ENCODE measurements around the gene KIAA2012.

Gene KIAA2012

GRCh38 chr2:202043475-202043874 lies 29.6 kb upstream of the KIAA2012 start:
- no peak for DNase-seq

- DNase-seq, result no peak
Observed at GRCh38 chr2:202044777-202045176, 28.3 kb upstream of the KIAA2012 start.

GRCh38 chr2:202046572-202046971 lies 26.5 kb upstream of the KIAA2012 start:
- DNase-seq, result no peak

- DNase-seq, result no peak
Observed at GRCh38 chr2:202049092-202049728, 23.8 kb upstream of the KIAA2012 start.

GRCh38 chr2:202049840-202050239 lies 23.2 kb upstream of the KIAA2012 start:
- DNase-seq, result no peak

GRCh38 chr2:202050652-202051051 lies 22.4 kb upstream of the KIAA2012 start:
- DNase-seq, result no peak

GRCh38 chr2:202051499-202052161 lies 21.4 kb upstream of the KIAA2012 start:
- DNase-seq, result no peak

GRCh38 chr2:202052235-202052634 lies 20.8 kb upstream of the KIAA2012 start:
- DNase-seq, result no peak

- no peak for DNase-seq
Observed at GRCh38 chr2:202054679-202055078, 18.4 kb upstream of the KIAA2012 start.

GRCh38 chr2:202056611-202057010 lies 16.4 kb upstream of the KIAA2012 start:
- no peak for DNase-seq

GRCh38 chr2:202060218-202060617 lies 12.8 kb upstream of the KIAA2012 start:
- no peak for DNase-seq

GRCh38 chr2:202061695-202062094 lies 11.4 kb upstream of the KIAA2012 start:
- no peak for DNase-seq

- peak; percentile 82 for DNase-seq
Observed at GRCh38 chr2:202064171-202064880, 8.7 kb upstream of the KIAA2012 start.

GRCh38 chr2:202064881-202065230 lies 8.2 kb upstream of the KIAA2012 start:
- no peak for DNase-seq

- no peak for DNase-seq
Observed at GRCh38 chr2:202065876-202066275, 7.2 kb upstream of the KIAA2012 start.

GRCh38 chr2:202066875-202067274 lies 6.2 kb upstream of the KIAA2012 start:
- no peak for DNase-seq

- no peak for DNase-seq
Observed at GRCh38 chr2:202067589-202067988, 5.5 kb upstream of the KIAA2012 start.

- DNase-seq, result no peak
Observed at GRCh38 chr2:202069170-202070067, 3.6 kb upstream of the KIAA2012 start.

GRCh38 chr2:202071107-202071506 lies 1.9 kb upstream of the KIAA2012 start:
- DNase-seq, result no peak

GRCh38 chr2:202072226-202072625 lies 829 bp upstream of the KIAA2012 start:
- DNase-seq, result peak; percentile 58

GRCh38 chr2:202074324-202074723 lies 1.3 kb downstream of the KIAA2012 start:
- DNase-seq, result no peak

- DNase-seq, result no peak
Observed at GRCh38 chr2:202079310-202079709, 6.3 kb downstream of the KIAA2012 start.

- peak; percentile 92 for DNase-seq
Observed at GRCh38 chr2:202084265-202084664, 11.2 kb downstream of the KIAA2012 start.

Data from islet precursor cell (in vitro differentiated cells).